Measurements from ENCODE around the gene TBC1D17. TPM values are rescaled to one million over a fixed set of nuclear protein-coding genes. Genes with fewer than 3 reads are reported as not detected.

Gene TBC1D17
- total and polyA plus RNA-seq, 2 of the 13 experiments (the other 11 are each of a cell fraction or from before 2014, with no cell fraction given) = 9.7 to 16.9 TPM

- Histone ChIP-seq H3K79me2 (ENCODE audit: insufficient read depth, low read length) (no peaks in the 10 kb centered on the region), H3K9me3 (ENCODE audit: low read length) (no peaks in the 10 kb centered on the region), H3K4me3 (replicated peaks in 1 of 3; ENCODE audit: insufficient read depth in 1 of 3, low read depth in 2 of 3, low read length in 3 of 3) (no peak overlapping the region), H2AFZ (ENCODE audit: low read length) (no peak overlapping the region), H3K9ac (ENCODE audit: insufficient read depth, low read depth, low read length) (no peak overlapping the region), H3K36me3 (replicated peaks in 1 of 2; ENCODE audit: control insufficient read depth in 1 of 2, insufficient read depth in 2 of 2, low read length in 2 of 2) (peaks cover 12 to 30% of the 10 kb centered on the region in 2 experiments; a peak in 4 of 5 replicates), H3K27ac (ENCODE audit: extremely low read length, insufficient read depth, low read length) (no peak overlapping the region), H3K4me1 (ENCODE audit: insufficient read depth, low read length) (peaks cover 12% of the 10 kb centered on the region), H3K4me2 (ENCODE audit: low read depth, low read length) (no peak overlapping the region), H3K27me3 (ENCODE audit: control insufficient read depth in 1 of 2, insufficient read depth in 2 of 2, low read length in 2 of 2) (no peaks in the 10 kb centered on the region), H4K20me1 (ENCODE audit: insufficient read depth, low read length) (no peaks in the 10 kb centered on the region)
- POLR2A ChIA-PET = no interaction called here
- ATAC-seq (no peak), DNase-seq (ENCODE audit: low spot score) (no peak), FAIRE-seq (no peak)
- CTCF ChIA-PET (ENCODE audit: low intra/inter-chr PET ratio, low total read pairs) = no interaction called here
- BruUV-seq (replicated peaks) = no TSS peak
- in situ Hi-C loops (cut with HindIII; ENCODE audit: extremely low pct_ligation_motif_present, low pct_unique_long_range_greater_than_20kb) = no loop called here
- WGBS (ENCODE audit: low lambda C conversion rate) = 92% methylated on average over 11 of the region's 11 CpGs
- intact Hi-C loops (cut with micrococcal nuclease; ENCODE audit: unreplicated experiment) = no loop called here
- TF ChIP-seq HBP1 (CRISPR knock-in tag; IDR thresholded peaks at IDR 0.05; ENCODE audit: low read depth) (no peak), ZNF552 (CRISPR knock-in tag; IDR thresholded peaks at IDR 0.05; ENCODE audit: borderline replicate concordance) (no peak), SMARCE1 (IDR thresholded peaks at IDR 0.05; ENCODE audit: borderline replicate concordance) (no peak), ZNF468 (CRISPR knock-in tag; IDR thresholded peaks at IDR 0.05) (no peak), ZBTB2 (CRISPR knock-in tag; IDR thresholded peaks at IDR 0.05; ENCODE audit: low read depth) (no peak), FOXP4 (CRISPR knock-in tag; IDR thresholded peaks at IDR 0.05) (no peak), RARG (CRISPR knock-in tag; IDR thresholded peaks at IDR 0.05; ENCODE audit: low read depth) (no peak), XRCC5 (optimal IDR thresholded peaks at IDR 0.05; ENCODE audit: low read length) (no peak), UBTF (CRISPR knock-in tag; IDR thresholded peaks at IDR 0.05) (no peak), ZNF512B (CRISPR knock-in tag; IDR thresholded peaks at IDR 0.05; ENCODE audit: borderline replicate concordance) (no peak), HES4 (CRISPR knock-in tag; IDR thresholded peaks at IDR 0.05; ENCODE audit: borderline replicate concordance) (no peak), CC2D1A (CRISPR knock-in tag; IDR thresholded peaks at IDR 0.05) (no peak), MAFG (CRISPR knock-in tag; IDR thresholded peaks at IDR 0.05) (no peak), TOPORS (CRISPR knock-in tag; IDR thresholded peaks at IDR 0.05) (no peak), TAF15 (IDR thresholded peaks at IDR 0.05; ENCODE audit: low read depth, low read length, poor library complexity, severe bottlenecking) (no peak), SIN3B (IDR thresholded peaks at IDR 0.05; ENCODE audit: low read length) (no peak)
Observed at GRCh38 chr19:49840321-49840720, 37.2 kb upstream of the TBC1D17 start.
